ENCODE results near the gene LSS. TPM values are rescaled to one million over a fixed set of nuclear protein-coding genes. Genes with fewer than 3 reads are reported as not detected.
"Not testable (repeated sequence)": the region's sequence is repeated elsewhere in the genome, so short reads cannot be mapped to it uniquely, and the experiment has no call there.

The LSS gene
- total RNA-seq, 6 donors from 2014 or later, result 71.7 to 266 (median 135) TPM

DNA sequence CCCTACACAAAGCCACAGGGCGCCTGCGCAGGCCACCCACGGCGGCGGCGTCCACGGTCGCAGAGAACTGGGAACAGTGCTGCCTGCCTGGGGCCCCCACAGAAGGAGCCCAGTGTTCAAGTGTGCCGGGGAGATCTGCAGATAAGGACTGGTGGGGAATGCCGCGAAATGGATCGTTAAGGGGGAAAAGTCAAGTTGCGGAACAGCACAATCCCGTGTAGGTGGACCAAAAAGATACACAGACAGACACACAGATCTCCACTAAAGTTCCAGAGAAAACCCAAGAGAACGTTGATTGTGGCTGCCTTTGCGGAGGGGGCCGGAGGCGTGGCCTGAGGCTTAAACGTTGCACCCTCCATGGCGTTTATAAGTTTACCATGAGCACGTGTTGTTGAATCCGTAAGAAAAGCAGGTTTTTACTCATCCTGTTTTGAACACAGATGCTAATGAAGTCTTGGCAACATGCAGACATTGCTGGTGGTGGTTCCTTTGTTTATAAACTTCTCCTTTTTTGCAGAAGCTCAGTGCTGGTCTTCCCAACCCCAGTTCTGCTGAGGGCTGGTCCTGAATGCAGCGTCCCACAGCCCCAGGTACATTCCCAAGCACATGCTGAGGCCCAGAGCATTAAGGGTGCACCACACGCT lies 48.4 kb downstream of the LSS start:
- Histone ChIP-seq H3K36me3 (no peaks in the 10 kb centered on the region), H3K4me1 (peaks cover 0 to 11% (median 2%) of the 10 kb centered on the region in 4 donors), H3K4me3 (no peak overlapping the region), H3K27me3 (no peaks in the 10 kb centered on the region), H3K9me3 (peaks cover 0 to 5% (median 0%) of the 10 kb centered on the region in 4 donors), H3K27ac (no peak overlapping the region)
- no peak for TF ChIP-seq EP300 (IDR thresholded peaks at IDR 0.05)
- TF ChIP-seq, protein P1, sequence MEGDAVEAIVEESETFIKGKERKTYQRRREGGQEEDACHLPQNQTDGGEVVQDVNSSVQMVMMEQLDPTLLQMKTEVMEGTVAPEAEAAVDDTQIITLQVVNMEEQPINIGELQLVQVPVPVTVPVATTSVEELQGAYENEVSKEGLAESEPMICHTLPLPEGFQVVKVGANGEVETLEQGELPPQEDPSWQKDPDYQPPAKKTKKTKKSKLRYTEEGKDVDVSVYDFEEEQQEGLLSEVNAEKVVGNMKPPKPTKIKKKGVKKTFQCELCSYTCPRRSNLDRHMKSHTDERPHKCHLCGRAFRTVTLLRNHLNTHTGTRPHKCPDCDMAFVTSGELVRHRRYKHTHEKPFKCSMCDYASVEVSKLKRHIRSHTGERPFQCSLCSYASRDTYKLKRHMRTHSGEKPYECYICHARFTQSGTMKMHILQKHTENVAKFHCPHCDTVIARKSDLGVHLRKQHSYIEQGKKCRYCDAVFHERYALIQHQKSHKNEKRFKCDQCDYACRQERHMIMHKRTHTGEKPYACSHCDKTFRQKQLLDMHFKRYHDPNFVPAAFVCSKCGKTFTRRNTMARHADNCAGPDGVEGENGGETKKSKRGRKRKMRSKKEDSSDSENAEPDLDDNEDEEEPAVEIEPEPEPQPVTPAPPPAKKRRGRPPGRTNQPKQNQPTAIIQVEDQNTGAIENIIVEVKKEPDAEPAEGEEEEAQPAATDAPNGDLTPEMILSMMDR (IDR thresholded peaks at IDR 0.05), result no peak
- TF ChIP-seq POLR2AphosphoS5 (IDR thresholded peaks at IDR 0.05), result no peak
- no peak for TF ChIP-seq POLR2A (IDR thresholded peaks at IDR 0.05)
- WGBS, 2 donors, result 70 to 82% methylated on average over 24 of the region's 24 CpGs
- no peak for DNase-seq
- no peak for ATAC-seq (ENCODE audit: low FRiP score in 2 of 2)

DNA sequence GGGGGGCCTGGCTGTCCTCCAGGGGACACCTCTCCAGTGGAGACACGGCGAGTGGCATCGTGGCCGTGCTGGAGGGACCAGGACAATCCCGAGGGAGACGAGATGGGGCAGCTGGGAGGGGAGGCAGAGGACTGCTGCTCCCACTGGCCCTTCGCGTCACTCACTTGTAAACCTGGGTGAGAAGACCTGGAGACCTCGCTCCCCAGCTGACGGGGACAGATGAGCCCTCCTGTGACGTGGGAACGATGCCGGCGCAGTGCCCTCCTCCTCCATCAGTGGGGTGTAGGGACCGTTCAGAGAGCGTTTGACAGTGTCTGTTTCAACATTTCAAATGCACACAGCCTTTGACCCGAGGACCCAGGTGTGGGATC lies 48.9 kb downstream of the LSS start:
- no peak overlapping the region for H3K4me3 ChIP-seq
- H3K4me1 ChIP-seq, result peaks cover 0 to 11% (median 0%) of the 10 kb centered on the region in 4 donors
- no peaks in the 10 kb centered on the region for H3K36me3 ChIP-seq
- TF ChIP-seq POLR2A (IDR thresholded peaks at IDR 0.05), result no peak
- TF ChIP-seq, protein P1 (IDR thresholded peaks at IDR 0.05), result no peak
- no peak for TF ChIP-seq POLR2AphosphoS5 (IDR thresholded peaks at IDR 0.05)
- TF ChIP-seq EP300 (IDR thresholded peaks at IDR 0.05), result no peak
- WGBS, 2 donors, result 72 to 89% methylated on average over 16 to 17 of the region's 17 CpGs
- H3K27ac ChIP-seq, result no peak overlapping the region
- H3K9me3 ChIP-seq, result peaks cover 0 to 5% (median 2%) of the 10 kb centered on the region in 4 donors
- DNase-seq (peak in 1 of 2 donors; percentile 80), ATAC-seq (ENCODE audit: low FRiP score in 2 of 2) (no peak)
- H3K27me3 ChIP-seq, result no peaks in the 10 kb centered on the region

DNA sequence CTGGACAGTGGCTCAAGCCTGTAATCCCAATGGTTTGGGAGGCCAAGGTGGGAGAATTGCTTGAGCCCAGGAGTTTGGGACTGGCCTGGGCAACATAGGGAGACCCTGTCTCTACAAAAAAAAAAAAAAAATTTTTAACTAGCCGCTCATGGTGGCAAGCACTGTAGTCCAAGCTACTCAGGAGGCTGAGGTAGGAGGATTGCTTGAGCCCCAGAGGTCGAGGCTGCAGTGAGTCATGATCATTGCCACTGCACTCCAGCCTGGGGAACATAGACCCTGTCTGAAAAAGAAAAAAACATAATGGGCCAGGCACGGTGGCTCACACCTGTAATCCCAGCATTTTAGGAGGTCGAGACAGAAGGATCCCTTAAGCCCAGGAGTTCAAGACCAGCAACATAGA lies 49.6 kb downstream of the LSS start:
- Histone ChIP-seq H3K9me3 (peaks cover 0 to 5% (median 2%) of the 10 kb centered on the region in 4 donors), H3K4me3 (no peak overlapping the region), H3K27me3 (no peaks in the 10 kb centered on the region), H3K4me1 (peaks cover 0 to 9% (median 0%) of the 10 kb centered on the region in 4 donors), H3K27ac (no peak overlapping the region), H3K36me3 (no peaks in the 10 kb centered on the region)
- DNase-seq (no peak), ATAC-seq (ENCODE audit: low FRiP score in 2 of 2) (no peak)
- 78 to 97% methylated on average over 4 of the region's 4 CpGs for WGBS, 2 donors
- no peak for TF ChIP-seq POLR2A (IDR thresholded peaks at IDR 0.05)
- TF ChIP-seq POLR2AphosphoS5 (IDR thresholded peaks at IDR 0.05), result no peak

DNA sequence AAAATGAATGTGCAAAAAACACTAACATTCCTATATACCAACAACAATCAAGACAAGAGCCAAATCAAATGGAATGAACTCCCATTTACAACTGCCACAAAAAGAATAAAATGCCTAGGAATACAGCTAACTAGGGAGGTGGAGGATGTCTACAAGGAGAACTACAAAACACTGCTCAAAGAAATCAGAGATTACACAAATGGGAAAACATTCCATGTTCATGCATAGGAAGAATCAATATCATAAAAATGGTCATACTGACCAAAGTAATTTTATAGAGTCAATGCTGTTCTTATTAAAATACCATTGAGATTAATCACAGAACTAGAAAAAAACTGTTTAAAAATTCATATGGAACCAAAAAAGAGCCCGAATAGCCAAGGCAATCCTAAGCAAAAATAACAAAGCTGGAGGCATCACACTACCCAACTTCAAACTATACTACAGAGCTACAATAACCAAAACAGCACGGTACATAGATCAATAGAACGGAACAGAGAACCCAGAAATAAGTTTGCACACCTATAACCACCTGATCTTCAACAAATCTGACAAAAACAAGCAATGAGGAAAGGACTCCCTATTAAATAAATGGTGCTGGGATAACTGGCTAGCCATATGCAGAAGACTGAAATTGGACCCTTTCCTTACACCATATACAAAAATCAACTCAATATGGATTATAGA lies 52.0 kb downstream of the LSS start:
- not testable (repeated sequence) for H3K36me3 ChIP-seq; H3K4me3 ChIP-seq; H3K9me3 ChIP-seq; H3K27ac ChIP-seq; H3K27me3 ChIP-seq; ATAC-seq (ENCODE audit: low FRiP score in 2 of 2); DNase-seq; H3K4me1 ChIP-seq
- WGBS, 2 donors, result 91 to 95% methylated on average over 3 of the region's 3 CpGs

DNA sequence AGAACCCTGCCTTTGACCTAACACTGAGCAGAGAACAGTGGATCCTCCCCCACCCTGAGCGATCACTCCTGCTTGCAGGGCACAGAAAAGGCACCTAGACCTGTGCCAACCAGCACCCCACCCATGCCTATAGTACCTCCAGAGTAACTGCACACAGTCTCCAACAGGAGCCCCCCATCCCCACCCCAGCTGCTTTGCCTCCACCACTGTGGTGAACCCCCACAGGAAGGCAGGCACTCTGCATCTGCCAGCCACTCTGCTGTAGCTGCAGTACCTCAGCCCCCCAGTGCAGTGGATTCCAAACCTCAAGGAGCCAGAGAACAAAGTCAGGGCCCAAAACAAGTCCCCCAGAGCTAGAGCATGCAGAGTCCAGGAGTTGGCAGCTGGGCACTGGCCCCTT lies 55.0 kb downstream of the LSS start:
- TF ChIP-seq POLR2A (IDR thresholded peaks at IDR 0.05) (no peak), POLR2AphosphoS5 (IDR thresholded peaks at IDR 0.05) (no peak), EP300 (IDR thresholded peaks at IDR 0.05) (no peak)
- TF ChIP-seq, protein P1 (IDR thresholded peaks at IDR 0.05), result no peak
- Histone ChIP-seq H3K36me3 (no peaks in the 10 kb centered on the region), H3K4me3 (no peak overlapping the region), H3K27ac (no peak overlapping the region), H3K4me1 (no peaks in the 10 kb centered on the region), H3K27me3 (no peaks in the 10 kb centered on the region), H3K9me3 (peaks cover 0 to 5% (median 2%) of the 10 kb centered on the region in 4 donors)
- WGBS, 2 donors, result 100% methylated on average over 1 of the region's 1 CpG
- no peak for DNase-seq
- no peak for ATAC-seq (ENCODE audit: low FRiP score in 2 of 2)
